Measurements from ENCODE around the gene TMEM272.

Gene TMEM272

GRCh38 chr13:51803422-51804294, 41.3 kb downstream of the TMEM272 start, which contains the start of gene DHRS12:
Gene DHRS12, minus strand, starts transcription at chr13:51804163. Its CDS starts 4,504 bp downstream, at chr13:51799659.
- peak; percentile 71 for DNase-seq

DNA sequence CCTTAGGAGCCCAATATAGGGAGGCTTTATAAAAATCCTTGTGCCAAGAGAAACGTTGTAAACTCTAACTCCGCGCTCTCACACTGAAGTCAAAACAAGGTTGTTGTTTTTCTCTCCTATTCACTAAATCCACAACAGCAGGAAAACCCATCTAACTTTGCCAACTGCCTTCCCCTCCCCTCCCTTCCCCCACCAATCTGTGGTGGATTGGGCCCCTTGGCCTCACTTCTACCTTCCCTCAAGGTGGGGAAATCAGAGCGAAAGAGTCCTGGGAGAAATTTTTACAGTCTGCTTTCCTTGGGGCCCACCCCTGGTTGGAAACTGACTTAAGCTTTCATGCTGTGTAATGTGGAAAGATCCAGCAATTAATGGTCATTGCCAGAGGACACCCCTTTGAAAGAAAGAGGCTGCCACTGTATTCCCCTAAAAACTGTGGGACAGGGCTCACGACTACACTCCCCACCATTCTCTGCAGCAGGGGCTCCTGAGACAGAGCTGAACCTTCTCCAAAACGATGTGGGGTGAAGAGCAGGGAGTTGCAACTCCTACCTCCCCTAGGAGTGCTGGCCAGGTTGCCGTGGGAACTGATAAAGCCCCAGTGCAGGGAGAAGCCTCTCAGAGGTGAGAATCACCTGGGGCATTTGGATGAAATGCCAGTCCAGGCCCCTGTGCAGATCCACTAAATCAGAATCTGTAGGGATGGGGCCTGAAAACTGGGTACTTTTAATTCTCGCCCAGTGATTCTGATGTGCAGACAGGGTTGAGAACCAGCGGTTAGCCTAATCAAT, 42.2 kb downstream of the TMEM272 start:
- no peak for DNase-seq

DNA sequence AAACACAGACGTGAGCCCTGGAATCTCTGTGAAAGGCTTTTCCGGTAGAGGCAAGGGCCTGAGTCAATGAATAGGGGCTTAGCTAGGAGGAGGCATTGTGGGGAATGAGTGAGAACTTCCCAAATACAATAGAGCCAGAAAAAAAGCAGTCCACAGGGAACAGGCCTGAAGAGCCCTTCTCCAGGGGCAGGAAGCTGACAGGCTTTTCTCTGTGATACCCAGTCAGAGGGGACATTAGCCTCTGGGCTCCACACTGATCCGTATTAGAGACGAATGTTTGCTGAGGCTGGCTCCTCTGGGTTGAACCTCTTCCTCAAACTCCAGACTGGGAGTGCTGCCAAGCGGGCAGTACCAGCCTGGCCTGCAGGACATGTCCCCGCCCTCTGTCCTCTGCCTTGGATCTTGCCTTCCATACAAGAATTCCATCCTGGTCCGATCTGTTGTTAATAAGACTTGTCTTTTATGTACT, 43.3 kb downstream of the TMEM272 start:
- peak; percentile 46 for DNase-seq

DNA sequence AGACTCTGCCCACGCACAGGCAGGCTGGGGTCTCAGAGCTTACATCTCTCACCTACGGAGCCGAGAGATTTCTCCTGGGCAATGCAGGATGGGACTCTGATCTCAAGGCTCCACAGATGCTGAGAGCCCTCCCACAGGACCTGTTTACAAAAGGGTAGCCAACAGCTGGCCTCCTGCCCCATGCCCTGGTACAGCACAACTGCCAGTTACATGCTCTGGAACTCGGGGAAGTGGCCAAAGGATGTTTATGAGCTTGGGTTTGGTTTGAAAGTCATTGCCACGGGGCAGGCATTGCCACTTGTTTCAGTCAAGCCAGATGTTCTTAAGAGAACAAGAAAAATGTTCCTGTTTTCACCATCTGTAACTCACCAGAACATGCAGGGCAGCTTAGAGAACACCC, 44.5 kb downstream of the TMEM272 start:
- no peak for DNase-seq

DNA sequence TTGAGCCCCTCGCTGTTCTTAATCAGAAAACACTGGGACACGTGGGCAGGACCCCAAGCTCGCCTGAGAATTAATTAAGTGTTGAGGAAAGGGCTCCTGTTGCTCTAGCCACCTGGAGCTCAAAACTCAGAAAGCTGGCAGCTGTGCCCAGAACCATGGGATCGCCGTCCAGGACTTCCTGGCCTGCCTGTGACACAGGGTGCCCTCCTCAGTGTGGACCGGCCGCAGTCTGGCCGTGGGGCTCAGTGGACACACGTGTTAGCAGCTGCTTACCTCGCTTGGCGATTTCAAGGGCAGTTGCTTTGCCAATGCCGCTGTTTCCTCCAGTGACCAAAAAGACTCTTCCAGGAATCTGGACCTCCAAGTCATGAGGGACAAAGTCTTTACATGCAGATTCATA, 45.7 kb downstream of the TMEM272 start:
- no peak for DNase-seq

DNA sequence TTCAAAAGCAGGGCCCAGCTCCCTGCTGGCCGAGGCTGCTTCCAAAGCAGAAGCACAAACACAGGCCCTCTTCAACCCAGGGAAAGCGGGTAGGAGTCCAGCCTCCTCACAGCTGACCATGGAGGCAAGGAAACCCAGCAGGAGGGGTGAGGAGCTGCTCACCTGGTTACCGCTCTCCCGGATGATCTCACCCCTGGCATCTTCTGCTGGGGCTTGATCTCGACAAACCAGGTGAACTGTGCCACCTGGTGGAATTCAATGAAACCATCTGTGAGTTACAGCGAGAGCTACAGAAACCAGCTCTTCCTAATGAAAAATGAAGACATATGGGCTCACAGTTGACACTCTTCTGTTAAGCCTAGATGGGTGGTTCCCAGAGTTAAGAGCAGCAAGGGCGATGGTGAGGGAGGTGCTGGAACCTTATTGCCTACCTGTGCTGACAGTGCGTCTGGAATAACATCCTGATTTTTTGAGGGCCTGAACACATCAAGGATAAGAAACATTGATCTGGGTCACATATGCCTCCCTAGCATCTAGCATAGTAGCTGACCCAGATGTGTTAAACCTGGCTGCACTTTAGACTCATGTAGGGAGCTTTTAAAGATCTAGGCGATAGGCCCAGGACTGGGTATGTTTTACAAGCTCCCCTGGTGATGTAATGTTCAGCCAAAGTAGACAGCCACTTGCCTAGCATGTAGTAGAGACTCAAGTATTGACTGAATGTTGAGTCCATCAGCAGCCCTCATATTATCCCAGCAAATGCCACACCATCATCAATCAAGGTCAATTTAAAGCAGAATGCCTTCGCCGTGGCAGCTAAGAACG, 47.1 kb downstream of the TMEM272 start:
- DNase-seq = peak; percentile 39

GRCh38 chr13:51796546-51796945, 48.4 kb downstream of the TMEM272 start:
- DNase-seq = no peak

- DNase-seq = no peak
These were observed 49.6 kb downstream of the TMEM272 start for GRCh38 chr13:51795419-51795818.

DNA sequence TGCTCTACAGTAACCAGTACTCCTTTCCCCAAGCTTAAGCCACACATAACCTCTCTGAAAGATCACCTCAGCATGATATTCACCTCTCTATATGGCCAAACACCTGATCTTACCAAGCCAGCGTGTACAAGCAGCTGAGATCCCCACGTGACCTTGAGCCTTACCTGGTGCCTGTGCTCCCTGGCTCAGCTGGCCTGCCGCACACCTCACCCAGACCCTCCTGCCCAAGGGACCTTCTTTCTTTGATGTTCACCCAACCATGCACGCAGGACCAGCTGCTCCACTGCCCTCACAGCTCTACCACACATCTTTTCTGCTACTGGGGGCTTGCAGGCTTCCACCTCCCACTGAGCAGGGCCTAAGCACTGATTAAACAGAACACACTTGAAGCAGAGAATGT, 50.0 kb downstream of the TMEM272 start:
- DNase-seq = no peak

DNA sequence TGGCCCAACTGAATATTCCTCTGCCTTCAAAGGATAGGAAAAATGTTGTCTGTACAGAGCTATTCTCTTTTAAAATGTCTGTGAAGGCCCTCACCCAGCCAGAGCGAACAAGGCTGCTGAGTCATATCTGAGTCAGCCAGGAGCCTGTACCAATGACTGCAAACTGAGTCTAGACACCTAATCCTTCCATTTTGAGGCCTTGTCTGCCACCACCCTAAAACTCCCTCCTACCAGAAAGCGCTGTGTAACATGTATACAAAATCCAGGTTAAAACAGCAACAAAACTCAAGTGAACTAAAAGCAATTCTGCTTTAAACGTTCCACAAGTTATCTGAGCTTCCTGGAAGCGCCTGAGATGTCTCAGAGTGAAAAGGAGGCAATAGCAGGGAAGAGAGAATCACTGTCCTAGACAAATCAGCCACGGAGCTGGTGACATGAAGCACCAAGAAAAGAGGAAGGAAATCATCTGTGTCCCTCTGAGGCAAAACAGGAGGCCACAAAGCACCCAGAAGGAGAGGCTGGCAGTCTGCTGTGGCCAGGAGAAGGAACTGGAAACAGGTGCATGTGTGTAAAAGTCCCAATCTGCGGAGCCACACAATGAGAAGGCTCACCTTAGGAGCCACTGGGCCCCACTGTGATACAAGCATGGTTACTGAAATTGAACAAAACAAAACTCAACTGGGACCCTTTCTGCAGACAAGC, 51.3 kb downstream of the TMEM272 start:
- no peak for DNase-seq

DNA sequence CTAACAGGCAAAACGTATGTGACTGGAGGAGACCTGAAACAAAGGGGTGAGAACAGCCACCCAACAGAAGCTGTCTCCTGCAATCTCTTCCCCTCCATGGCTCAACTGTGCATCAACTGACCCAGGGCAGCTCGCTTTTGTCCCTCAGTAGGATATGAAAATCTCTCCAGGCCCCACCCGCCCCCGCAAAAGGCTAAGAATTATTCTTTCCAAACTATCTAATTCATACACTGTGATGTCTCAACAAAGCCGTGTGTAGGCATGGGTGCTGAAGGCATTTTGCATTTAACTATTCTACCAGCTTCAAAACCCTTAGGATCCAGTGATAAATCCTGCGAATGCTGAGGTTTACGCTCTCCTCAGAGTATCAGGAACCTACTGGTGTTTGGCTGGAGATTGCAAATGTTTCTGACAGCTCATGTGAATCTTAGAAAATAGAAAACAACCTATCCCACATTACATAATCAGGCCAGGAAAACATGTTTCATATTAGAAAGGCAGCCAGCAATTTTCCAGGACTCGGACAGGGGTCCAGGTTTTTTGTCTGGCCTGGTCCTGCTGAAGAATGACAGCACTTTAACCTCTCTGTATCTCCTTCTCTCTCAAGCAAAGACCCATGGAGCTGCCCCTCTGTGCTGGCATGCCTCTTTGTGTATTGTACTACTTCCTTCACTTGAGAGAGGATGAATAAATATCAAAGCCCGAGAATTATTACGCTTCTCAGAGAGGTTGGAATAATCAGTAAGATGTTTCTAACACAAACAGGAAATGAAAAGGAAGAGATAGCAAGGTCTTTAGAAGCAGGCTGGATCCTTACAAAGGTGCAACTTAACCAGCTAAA, 58.3 kb downstream of the TMEM272 start:
- DNase-seq = no peak

DNA sequence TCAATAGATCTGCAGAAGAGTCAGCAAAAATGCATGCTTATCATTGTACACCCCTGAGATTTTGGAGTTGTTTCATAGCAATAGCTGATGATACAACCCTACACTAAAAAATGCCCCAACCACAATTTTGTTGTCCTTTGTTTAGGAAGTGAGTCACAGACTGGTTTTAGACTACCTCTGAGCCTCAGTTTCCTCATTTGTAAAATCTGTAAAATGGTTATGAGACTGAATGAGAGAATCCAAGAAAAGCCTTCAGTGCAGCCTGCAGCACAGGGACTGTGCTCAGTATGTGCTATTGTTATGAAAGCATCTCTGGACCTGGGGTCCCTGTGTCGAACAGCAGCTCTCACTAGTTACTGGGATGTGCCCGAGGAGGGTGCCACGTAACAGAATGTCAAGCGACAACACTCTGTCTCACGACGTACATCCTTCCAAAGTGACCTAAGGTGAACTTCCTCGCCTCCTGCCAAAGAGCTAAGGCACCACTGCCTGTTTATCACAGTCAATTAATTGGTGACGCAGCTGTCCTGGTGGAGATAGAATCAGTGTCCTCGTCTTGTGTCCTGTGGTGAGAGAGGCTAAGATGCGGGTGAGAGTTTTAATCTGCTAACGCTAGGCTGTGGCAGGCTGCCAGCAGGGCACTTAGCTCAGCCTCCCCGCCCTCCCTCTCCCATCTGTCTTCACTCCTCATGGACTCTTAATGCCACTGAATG, 59.1 kb downstream of the TMEM272 start:
- DNase-seq = peak; percentile 80

GRCh38 chr13:51784097-51784496, 60.9 kb downstream of the TMEM272 start:
- DNase-seq = no peak

DNA sequence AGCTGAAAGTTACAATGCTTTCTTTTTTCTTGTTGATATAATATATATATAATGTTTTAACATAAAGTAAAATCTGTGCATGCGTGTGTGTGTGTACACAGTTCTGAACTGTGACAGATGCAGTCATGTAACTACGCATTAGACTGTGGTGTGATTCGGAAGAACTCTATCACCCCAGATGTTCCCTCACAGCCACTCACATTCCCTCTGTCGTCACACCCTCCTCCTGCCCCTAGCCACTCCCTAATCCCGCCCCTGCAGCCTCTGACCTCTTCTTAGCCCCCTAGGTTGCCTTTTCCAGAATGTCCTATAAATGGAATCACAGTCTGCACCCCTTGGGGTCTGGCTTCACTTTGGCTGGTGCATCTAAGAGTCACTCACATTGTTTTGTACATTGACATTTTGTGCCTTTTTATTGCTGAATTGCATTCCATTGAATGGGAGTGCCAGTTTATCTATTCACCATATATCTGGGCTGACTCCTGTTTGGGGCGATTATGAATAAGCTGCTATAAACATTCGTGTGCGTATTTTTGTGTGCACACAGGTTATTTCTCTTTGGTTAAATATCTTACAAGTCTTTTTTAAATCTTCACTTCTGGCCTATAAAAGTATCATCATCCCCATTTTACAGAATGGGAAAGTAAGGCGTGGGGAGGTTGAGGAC, 61.4 kb downstream of the TMEM272 start:
- no peak for DNase-seq

GRCh38 chr13:51782026-51782710, 62.8 kb downstream of the TMEM272 start:
- DNase-seq = no peak

- no peak for DNase-seq
These were observed 63.5 kb downstream of the TMEM272 start for GRCh38 chr13:51781246-51782022.

GRCh38 chr13:51780099-51780498, 64.9 kb downstream of the TMEM272 start:
- no peak for DNase-seq

GRCh38 chr13:51778392-51778791, 66.6 kb downstream of the TMEM272 start:
- no peak for DNase-seq

DNA sequence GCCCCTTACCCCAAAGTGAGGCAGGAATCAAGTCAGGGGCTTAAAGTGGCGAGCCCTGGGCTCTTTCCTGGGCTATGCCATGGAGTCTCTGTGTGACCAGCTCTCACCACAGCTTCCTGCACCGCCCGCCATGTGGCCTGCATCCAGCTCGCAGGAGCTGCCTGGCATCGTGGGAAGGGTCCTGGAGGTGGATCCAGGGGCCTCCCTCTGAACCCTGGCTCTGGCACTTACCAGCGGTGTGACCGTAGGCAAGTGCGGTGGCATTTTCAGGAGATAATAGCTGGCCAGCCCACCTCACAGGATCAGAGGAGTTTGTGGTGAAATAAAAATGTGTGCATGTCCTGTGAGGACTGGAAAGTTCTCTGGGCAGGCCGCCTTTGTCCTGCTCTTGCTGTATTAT, 67.1 kb downstream of the TMEM272 start:
- DNase-seq = no peak
